ENCODE measurements around the gene EXOC4. TPM values are rescaled to one million over a fixed set of nuclear protein-coding genes. Genes with fewer than 3 reads are reported as not detected.

EXOC4 gene
- total RNA-seq, 1 experiment from 2014 or later = 71.0 TPM

DNA sequence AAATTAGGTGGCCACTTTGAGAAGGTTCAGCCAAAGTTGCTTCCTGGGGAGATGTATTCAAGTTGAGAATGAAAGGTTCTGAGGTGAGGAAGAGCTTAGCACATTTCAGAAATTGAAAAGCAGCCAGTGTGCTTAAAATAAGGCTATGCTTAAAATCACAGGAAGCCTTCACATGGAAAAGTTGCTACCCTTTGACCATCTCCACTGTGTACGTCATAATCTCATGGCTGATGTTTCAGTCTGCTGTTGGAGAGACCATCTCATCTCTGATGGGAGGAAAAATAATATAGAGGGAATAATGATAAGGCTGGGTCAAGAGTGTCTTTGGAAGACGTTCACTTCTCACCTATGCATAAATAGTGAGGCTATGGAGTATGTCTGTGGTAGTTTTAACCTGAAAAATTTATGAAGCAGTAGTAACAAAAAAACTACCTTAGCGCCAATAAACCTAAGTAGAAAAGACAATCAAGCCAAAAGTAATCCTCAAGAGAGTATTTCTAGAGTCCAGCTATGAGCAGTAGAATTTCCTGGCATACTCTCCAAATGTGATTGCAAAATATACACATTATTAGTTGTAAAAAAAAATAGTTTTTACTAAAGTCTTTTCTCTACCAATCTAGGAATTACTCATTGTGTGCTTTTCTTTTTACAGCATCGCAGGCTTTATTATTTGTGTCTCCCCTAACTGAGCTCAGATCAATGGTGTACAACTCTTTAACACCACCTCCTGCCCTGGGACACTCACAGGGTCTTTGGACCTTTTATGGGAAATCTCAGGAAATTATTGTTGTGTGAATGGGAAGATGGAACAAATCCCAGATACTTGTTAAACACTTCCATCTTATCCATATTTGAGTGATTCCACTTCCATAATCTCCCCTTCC, 439.1 kb downstream of the EXOC4 start:
- no peaks in the 10 kb centered on the region for H3K4me1 ChIP-seq (ENCODE audit: control insufficient read depth, insufficient read depth, low read length)
- DNase-seq (ENCODE audit: low read depth, low spot score) (no peak), ATAC-seq (no peak)
- no peaks in the 10 kb centered on the region for H3K36me3 ChIP-seq (ENCODE audit: control insufficient read depth, insufficient read depth, low read length)
- intact Hi-C loops (cut with micrococcal nuclease; ENCODE audit: unreplicated experiment) = no loop called here
- H3K9me3 ChIP-seq (ENCODE audit: control insufficient read depth, insufficient read depth, low read depth, low read length) = no peaks in the 10 kb centered on the region
- TF ChIP-seq, protein P1, sequence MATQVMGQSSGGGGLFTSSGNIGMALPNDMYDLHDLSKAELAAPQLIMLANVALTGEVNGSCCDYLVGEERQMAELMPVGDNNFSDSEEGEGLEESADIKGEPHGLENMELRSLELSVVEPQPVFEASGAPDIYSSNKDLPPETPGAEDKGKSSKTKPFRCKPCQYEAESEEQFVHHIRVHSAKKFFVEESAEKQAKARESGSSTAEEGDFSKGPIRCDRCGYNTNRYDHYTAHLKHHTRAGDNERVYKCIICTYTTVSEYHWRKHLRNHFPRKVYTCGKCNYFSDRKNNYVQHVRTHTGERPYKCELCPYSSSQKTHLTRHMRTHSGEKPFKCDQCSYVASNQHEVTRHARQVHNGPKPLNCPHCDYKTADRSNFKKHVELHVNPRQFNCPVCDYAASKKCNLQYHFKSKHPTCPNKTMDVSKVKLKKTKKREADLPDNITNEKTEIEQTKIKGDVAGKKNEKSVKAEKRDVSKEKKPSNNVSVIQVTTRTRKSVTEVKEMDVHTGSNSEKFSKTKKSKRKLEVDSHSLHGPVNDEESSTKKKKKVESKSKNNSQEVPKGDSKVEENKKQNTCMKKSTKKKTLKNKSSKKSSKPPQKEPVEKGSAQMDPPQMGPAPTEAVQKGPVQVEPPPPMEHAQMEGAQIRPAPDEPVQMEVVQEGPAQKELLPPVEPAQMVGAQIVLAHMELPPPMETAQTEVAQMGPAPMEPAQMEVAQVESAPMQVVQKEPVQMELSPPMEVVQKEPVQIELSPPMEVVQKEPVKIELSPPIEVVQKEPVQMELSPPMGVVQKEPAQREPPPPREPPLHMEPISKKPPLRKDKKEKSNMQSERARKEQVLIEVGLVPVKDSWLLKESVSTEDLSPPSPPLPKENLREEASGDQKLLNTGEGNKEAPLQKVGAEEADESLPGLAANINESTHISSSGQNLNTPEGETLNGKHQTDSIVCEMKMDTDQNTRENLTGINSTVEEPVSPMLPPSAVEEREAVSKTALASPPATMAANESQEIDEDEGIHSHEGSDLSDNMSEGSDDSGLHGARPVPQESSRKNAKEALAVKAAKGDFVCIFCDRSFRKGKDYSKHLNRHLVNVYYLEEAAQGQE (IDR thresholded peaks at IDR 0.05; ENCODE audit: insufficient read depth in 1 of 2, low read depth in 2 of 2, low read length in 1 of 2) = no peak
- no peak for TF ChIP-seq TCF7L2 (IDR thresholded peaks at IDR 0.05; ENCODE audit: low read depth, low read length)
- TF ChIP-seq, protein P2, sequence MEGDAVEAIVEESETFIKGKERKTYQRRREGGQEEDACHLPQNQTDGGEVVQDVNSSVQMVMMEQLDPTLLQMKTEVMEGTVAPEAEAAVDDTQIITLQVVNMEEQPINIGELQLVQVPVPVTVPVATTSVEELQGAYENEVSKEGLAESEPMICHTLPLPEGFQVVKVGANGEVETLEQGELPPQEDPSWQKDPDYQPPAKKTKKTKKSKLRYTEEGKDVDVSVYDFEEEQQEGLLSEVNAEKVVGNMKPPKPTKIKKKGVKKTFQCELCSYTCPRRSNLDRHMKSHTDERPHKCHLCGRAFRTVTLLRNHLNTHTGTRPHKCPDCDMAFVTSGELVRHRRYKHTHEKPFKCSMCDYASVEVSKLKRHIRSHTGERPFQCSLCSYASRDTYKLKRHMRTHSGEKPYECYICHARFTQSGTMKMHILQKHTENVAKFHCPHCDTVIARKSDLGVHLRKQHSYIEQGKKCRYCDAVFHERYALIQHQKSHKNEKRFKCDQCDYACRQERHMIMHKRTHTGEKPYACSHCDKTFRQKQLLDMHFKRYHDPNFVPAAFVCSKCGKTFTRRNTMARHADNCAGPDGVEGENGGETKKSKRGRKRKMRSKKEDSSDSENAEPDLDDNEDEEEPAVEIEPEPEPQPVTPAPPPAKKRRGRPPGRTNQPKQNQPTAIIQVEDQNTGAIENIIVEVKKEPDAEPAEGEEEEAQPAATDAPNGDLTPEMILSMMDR (IDR thresholded peaks at IDR 0.05) = no peak
- TF ChIP-seq POLR2AphosphoS5 (IDR thresholded peaks at IDR 0.05; ENCODE audit: low read depth, low read length) = no peak
- TF ChIP-seq SIN3A (IDR thresholded peaks at IDR 0.05; ENCODE audit: borderline replicate concordance, insufficient read depth, low read depth, low read length) = no peak
- CTCF ChIA-PET = no interaction called here
- POLR2A ChIA-PET = interaction anchor here (0.7 kb wide), 1 partner anchor 106 kb away, joined by 4 read pairs; no protein-coding TSS in a partner anchor
- no peaks in the 10 kb centered on the region for H3K27me3 ChIP-seq (ENCODE audit: control insufficient read depth, insufficient read depth, low read length)
- no peak overlapping the region for H3K27ac ChIP-seq (ENCODE audit: low read length)
- no TSS peak for BruUV-seq (replicated peaks)
- in situ Hi-C loops (cut with HindIII; ENCODE audit: low pct_unique_long_range_greater_than_20kb, low sequenced_read_pairs) = no loop called here
- H3K4me3 ChIP-seq (ENCODE audit: low read depth in 2 of 2, low read length in 2 of 2) = no peak overlapping the region

DNA sequence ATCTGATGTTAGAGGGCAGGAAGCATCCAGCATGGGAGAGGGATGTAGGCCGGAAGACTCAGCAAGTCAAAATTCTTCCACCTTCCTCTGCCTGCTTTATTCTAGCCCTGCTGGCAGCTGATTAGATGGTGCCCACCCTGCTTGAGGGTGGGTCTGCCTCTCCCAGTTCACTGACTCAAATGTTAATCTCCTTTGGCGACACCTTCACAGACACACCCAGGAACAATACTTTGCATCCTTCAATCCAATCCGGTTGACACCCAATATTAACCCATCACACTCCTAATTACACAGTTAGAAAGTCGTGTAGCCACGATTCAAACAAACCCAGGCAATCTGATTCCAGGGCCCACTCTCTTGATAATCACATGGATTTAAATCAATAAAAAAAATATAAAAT, 440.4 kb downstream of the EXOC4 start:
- no TSS peak for BruUV-seq (replicated peaks)
- in situ Hi-C loops (cut with HindIII; ENCODE audit: low pct_unique_long_range_greater_than_20kb, low sequenced_read_pairs) = no loop called here
- no peaks in the 10 kb centered on the region for H3K9me3 ChIP-seq (ENCODE audit: control insufficient read depth, insufficient read depth, low read depth, low read length)
- TF ChIP-seq POLR2AphosphoS5 (IDR thresholded peaks at IDR 0.05; ENCODE audit: low read depth, low read length) = no peak
- TF ChIP-seq, protein P2 (IDR thresholded peaks at IDR 0.05) = no peak
- TF ChIP-seq, protein P1 (IDR thresholded peaks at IDR 0.05; ENCODE audit: insufficient read depth in 1 of 2, low read depth in 2 of 2, low read length in 1 of 2) = no peak
- H3K27me3 ChIP-seq (ENCODE audit: control insufficient read depth, insufficient read depth, low read length) = no peaks in the 10 kb centered on the region
- ChIA-PET CTCF (no interaction called here), POLR2A (no interaction called here)
- ATAC-seq (no peak), DNase-seq (ENCODE audit: low read depth, low spot score) (no peak)
- H3K4me1 ChIP-seq (ENCODE audit: control insufficient read depth, insufficient read depth, low read length) = no peaks in the 10 kb centered on the region
- no peak overlapping the region for H3K27ac ChIP-seq (ENCODE audit: low read length)
- no peak overlapping the region for H3K4me3 ChIP-seq (ENCODE audit: low read depth in 2 of 2, low read length in 2 of 2)
- H3K36me3 ChIP-seq (ENCODE audit: control insufficient read depth, insufficient read depth, low read length) = no peaks in the 10 kb centered on the region
- intact Hi-C loops (cut with micrococcal nuclease; ENCODE audit: unreplicated experiment) = no loop called here

Measured in Panc1 (cell line).